Right ventricle myocardium superior (tissue), 1 donor: Measurements from ENCODE around the gene ZNF624. TPM values are rescaled to one million over a fixed set of nuclear protein-coding genes. Genes with fewer than 3 reads are reported as not detected.

Experiments used
- ATAC-seq: fragments of 200-7000 bp; cut with Tn5 transposase; one replicate; pipeline ENCODE4 v1.9.1; 2020; ENCODE audit warnings: mild to moderate bottlenecking; ENCODE audit not compliant: poor library complexity
- DNase-seq: peaks from one replicate; pipeline ENCODE4 v3.0.0-alpha.2; 2020
- intact Hi-C: fragments of 100-400 bp; cut with DNase I; formaldehyde crosslinking; loops from one replicate; pipeline ENCODE4 v1.11.2; 2022
- total RNA-seq: library from RNA; stranded (reverse); fragmentation: NEBNext Ultra II Directional; extraction: Animal tissue kit (Norgen Biotek cat#: 25700); gene quantifications from one replicate; pipeline ENCODE4 v1.2.1, GENCODE V29; 2021
- donor health status: DM: no; HTN: yes; CAD: no; lungs with severe emphysema.

The ZNF624 gene
- total RNA-seq, 1 donor from 2014 or later, result 1.4 TPM

DNA sequence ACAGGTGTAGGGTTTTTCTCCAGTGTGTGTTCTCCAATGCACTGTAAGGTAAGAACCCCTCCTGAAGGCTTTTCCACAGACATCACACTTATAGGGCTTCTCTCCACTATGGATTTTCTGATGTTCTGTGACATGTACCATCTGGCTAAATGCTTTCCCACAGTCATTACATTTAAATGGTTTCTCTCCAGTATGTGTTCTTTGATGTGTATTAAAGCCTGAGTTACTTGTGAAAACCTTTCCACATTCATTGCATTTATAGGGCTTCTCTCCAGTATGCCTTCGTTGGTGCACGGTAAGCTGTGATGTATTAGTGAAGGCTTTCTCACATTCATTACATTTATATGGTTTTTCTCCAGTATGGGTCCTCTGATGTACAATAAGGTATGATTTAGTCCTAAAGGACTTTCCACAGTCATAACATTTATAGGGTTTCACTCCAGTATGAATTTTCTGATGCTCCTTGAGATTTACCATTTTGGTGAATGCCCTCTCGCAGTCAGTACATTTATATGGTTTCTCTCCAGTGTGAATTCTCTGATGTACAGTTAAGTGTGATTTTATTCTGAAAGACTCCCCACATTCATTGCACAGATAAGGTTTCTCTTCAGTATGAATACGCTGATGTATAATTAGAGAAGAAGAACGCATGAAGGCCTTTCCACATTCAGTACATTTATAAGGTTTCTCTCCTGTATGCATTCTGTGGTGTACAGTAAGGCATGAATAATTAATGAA, 30.9 kb downstream of the ZNF624 start:
- ATAC-seq, result no peak

GRCh38 chr17:16617481-16618060, 36.1 kb downstream of the ZNF624 start:
- no peak for ATAC-seq
- intact Hi-C loops, result no loop called here
- no peak for DNase-seq

More for the DNA sequence above, 30.9 kb downstream of the ZNF624 start:
- intact Hi-C loops, result no loop called here
- DNase-seq, result no peak

GRCh38 chr17:16599537-16599936, 54.1 kb downstream of the ZNF624 start:
- ATAC-seq (no peak), DNase-seq (no peak)
- intact Hi-C loops, result no loop called here

- DNase-seq (no peak), ATAC-seq (no peak)
- intact Hi-C loops, result no loop called here
These were observed 60.1 kb downstream of the ZNF624 start for GRCh38 chr17:16593356-16594102.

- intact Hi-C loops, result loop anchor here (5.0 kb wide), 1 partner anchor 52 kb away; no protein-coding TSS in a partner anchor
- ATAC-seq, result peak; percentile 95
- peak; percentile 97 for DNase-seq
These were observed 64.3 kb downstream of the ZNF624 start for GRCh38 chr17:16589097-16589969.

- intact Hi-C loops, result loop anchor here (5.0 kb wide), 1 partner anchor 48 kb away; no protein-coding TSS in a partner anchor
- no peak for ATAC-seq
- no peak for DNase-seq
These were observed 67.9 kb downstream of the ZNF624 start for GRCh38 chr17:16585796-16586195.

- intact Hi-C loops, result no loop called here
- ATAC-seq, result peak; percentile 97
- peak; percentile 97 for DNase-seq
These were observed 69.2 kb downstream of the ZNF624 start for GRCh38 chr17:16584273-16584995.

GRCh38 chr17:16583781-16584180, 69.9 kb downstream of the ZNF624 start:
- ATAC-seq (no peak), DNase-seq (no peak)
- intact Hi-C loops, result no loop called here

DNA sequence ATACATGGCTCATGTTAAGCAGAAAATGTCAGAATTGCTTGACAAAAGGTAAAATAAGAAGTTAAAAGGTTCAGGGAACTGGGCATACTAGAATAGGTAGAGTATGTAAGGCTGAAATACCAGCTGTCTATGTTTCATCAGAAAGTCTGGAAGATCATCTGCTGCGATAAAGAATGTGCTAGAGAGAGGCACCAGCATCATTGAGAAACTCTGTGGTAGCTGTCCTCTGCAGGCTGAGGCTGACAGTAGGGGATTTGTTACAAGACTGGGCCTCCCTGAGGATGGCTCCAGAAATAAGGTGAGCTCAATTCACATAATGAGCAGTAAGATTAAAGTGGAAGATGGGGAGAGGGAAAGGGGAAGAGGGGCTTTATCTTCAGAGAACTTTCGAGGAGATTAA, 80.2 kb downstream of the ZNF624 start:
- ATAC-seq (no peak), DNase-seq (no peak)
- intact Hi-C loops, result no loop called here

Other genes starting within 250 kb of the ZNF624 start
- gene TRPV2, start 238.3 kb downstream of the ZNF624 start, total RNA-seq, result 10.3 TPM
- 0.40 TPM for gene LRRC75A, start 161.7 kb downstream of the ZNF624 start, total RNA-seq
- 8.1 TPM for gene ZNF287, start 84.6 kb downstream of the ZNF624 start, total RNA-seq
- 1.8 TPM for gene CCDC144A, start 36.4 kb upstream of the ZNF624 start, total RNA-seq